HG03575 (cell line): ENCODE data around the gene SPANXN1.
"Not testable (repeated sequence)": the region's sequence is repeated elsewhere in the genome, so short reads cannot be mapped to it uniquely, and the experiment has no call there.

Experiments used
- ATAC-seq: cut with Tn5 transposase; IDR thresholded peaks from one replicate; pipeline ENCODE4 v1.9.1; 2021; ENCODE audit not compliant: unreplicated experiment, insufficient number of reproducible peaks, low FRiP score; ENCODE audit errors: extremely low read depth

Gene SPANXN1

GRCh38 chrX:145247203-145247602 is at the start of gene SPANXN1:
Gene SPANXN1, plus strand, starts transcription at chrX:145247503. Its CDS starts 84 bp downstream, at chrX:145247587.
- ATAC-seq = not testable (repeated sequence)

DNA sequence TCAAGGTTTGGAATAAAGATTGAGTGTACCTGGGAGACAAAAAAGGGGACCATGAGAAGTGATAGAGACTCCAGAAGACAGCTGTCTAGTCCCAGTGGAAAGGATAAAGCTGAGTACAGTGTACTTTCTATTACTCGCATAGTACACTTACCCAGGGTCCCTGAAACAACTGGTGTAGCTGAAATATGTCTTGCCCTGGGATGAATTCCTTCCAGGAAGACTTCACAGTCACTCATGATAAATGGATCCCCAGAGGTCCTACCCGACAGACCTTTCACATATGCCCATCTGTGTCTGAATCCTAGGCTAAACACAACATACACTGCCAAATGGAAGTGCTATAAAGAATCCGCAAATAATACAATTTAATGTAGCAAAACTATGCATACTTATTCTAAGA is 48.2 kb upstream of the SPANXN1 start:
- no peak for ATAC-seq

GRCh38 chrX:145213504-145213903 is 33.8 kb upstream of the SPANXN1 start:
- ATAC-seq = no peak

DNA sequence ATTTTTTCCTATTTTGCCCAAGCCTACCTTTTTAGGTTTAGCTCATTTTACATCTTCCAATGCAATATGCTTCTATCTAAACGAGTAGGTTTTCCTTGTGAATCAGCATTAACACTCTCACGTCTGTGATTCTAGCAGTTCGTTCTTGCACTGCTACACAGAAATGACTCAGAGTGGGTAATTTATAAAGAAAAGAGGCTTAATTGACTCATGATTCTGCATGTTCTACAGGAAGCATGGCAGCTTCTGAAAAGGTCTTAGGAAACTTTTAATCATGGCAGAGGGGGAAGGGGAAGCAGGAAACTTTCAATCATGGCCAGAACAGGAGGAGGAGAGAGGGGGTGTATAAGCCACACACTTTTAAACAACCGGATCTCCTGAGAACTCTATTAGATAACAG is 44.9 kb downstream of the SPANXN1 start:
- no peak for ATAC-seq
